ENCODE measurements around the gene CWC27. TPM values are rescaled to one million over a fixed set of nuclear protein-coding genes. Genes with fewer than 3 reads are reported as not detected.

CWC27 gene
- total RNA-seq, 1 donor from 2014 or later: 29.3 TPM

DNA sequence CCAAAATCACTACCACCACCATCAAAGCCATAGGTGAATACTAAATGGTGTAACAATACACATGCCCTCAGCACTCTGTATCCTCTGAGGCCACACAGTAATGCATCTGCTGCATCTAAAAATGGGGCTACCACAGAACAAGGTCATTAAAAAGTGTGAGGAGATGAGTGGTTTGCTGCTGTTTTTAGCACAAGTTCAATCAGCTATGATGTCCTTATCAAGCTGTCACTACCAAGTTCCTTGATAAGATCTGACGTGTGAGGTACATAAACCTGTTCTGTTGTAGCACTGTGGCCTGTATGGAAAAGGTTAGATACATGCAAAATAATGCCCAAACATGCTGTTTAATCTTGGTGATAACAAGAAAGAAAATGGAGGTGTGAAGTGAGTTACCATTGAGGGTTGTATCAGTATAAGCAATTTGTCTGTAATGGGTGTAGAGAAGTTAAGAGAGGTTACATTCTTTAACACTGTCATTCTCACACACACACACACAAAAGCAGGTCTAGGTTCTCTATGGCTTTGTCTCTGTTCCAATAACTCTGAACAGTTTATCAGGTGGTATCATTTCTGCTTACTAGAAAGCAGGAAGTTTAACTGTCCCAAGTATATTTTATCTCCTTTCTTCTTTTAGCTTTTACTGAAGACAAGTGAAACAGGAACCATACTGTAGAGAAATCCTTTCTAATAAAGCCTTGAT lies 252.9 kb downstream of the CWC27 start:
- no peak overlapping the region for H3K4me3 Mint-ChIP-seq (ENCODE audit: unreplicated experiment)
- no peaks in the 10 kb centered on the region for H3K27me3 Mint-ChIP-seq (ENCODE audit: unreplicated experiment)
- H3K9me3 Mint-ChIP-seq (ENCODE audit: unreplicated experiment): no peaks in the 10 kb centered on the region
- H3K36me3 Mint-ChIP-seq (ENCODE audit: low read depth, unreplicated experiment): no peaks in the 10 kb centered on the region
- no peak overlapping the region for H3K27ac Mint-ChIP-seq (ENCODE audit: unreplicated experiment)
- no peak for DNase-seq (ENCODE audit: low spot score)
- peaks cover 21% of the 10 kb centered on the region for H3K4me1 Mint-ChIP-seq (ENCODE audit: unreplicated experiment)
- TF ChIP-seq CTCF (IDR thresholded peaks at IDR 0.05; ENCODE audit: unreplicated experiment): no peak

DNA sequence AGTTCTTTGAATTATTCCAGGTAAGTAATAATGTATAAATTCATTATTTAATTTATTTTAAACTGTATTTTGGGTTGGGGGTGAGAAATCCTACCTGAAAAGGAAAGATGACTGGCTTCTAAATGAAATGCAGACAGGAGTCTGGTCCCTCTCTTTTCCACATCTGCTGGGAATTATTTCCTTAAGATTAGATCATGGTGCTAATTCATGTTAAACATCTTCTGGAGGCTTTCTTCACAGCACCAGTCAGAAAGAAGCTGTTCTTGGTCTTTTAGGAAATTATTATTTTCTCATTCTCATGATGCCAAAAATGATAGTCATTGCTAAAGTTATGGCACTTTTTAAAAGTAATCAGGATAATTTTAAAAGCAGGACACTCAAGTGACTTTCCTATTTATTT lies 254.2 kb downstream of the CWC27 start:
- Mint-ChIP-seq H3K27me3 (ENCODE audit: unreplicated experiment) (no peaks in the 10 kb centered on the region), H3K4me1 (ENCODE audit: unreplicated experiment) (peaks cover 21% of the 10 kb centered on the region), H3K36me3 (ENCODE audit: low read depth, unreplicated experiment) (no peaks in the 10 kb centered on the region), H3K9me3 (ENCODE audit: unreplicated experiment) (no peaks in the 10 kb centered on the region), H3K27ac (ENCODE audit: unreplicated experiment) (no peak overlapping the region), H3K4me3 (ENCODE audit: unreplicated experiment) (no peak overlapping the region)
- no peak for TF ChIP-seq CTCF (IDR thresholded peaks at IDR 0.05; ENCODE audit: unreplicated experiment)
- DNase-seq (ENCODE audit: low spot score): no peak

GRCh38 chr5:65024681-65025080 lies 256.0 kb downstream of the CWC27 start:
- Mint-ChIP-seq H3K9me3 (ENCODE audit: unreplicated experiment) (no peaks in the 10 kb centered on the region), H3K36me3 (ENCODE audit: low read depth, unreplicated experiment) (no peaks in the 10 kb centered on the region), H3K27ac (ENCODE audit: unreplicated experiment) (no peak overlapping the region), H3K4me1 (ENCODE audit: unreplicated experiment) (peaks cover 32% of the 10 kb centered on the region), H3K4me3 (ENCODE audit: unreplicated experiment) (no peak overlapping the region), H3K27me3 (ENCODE audit: unreplicated experiment) (no peaks in the 10 kb centered on the region)
- no peak for TF ChIP-seq CTCF (IDR thresholded peaks at IDR 0.05; ENCODE audit: unreplicated experiment)
- DNase-seq (ENCODE audit: low spot score): no peak

DNA sequence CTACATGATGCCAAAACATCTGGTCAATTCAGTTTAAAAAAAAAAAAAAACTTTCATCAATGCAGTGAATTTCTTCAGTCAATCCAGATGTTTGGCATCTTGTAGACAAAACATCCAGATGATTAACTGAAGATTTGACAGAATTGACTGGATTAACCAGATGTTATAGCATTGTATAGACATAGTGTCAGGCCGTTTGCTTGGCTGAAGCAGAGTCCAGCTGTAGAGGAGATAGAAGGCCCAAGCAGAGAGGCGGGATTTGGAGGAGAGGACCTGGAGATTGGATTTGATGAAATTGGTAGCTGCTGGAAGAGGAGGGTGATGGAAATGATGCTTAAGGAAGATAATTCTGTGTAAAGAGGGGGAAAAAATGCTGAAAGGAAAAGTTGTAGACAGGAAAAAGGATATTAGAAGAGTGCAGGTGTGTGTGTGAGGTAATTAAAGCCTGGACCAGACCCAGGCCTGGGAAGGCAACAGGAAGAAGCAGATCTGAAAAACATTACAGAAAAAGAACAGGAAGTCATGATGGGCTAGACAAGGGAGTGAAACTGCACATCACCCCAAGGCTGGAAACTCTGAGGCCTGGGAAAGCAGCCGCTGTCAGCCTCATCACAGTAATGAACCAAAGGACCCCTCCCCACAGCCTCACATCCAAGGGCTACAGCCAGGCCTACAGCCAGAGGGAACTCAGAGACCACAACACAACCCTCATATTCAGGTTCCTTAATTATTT lies 258.3 kb downstream of the CWC27 start:
- H3K27ac Mint-ChIP-seq (ENCODE audit: unreplicated experiment): peak overlapping the region; percentile 3
- no peaks in the 10 kb centered on the region for H3K36me3 Mint-ChIP-seq (ENCODE audit: low read depth, unreplicated experiment)
- TF ChIP-seq CTCF (IDR thresholded peaks at IDR 0.05; ENCODE audit: unreplicated experiment): no peak
- H3K27me3 Mint-ChIP-seq (ENCODE audit: unreplicated experiment): peaks cover 2% of the 10 kb centered on the region
- no peak overlapping the region for H3K4me3 Mint-ChIP-seq (ENCODE audit: unreplicated experiment)
- no peaks in the 10 kb centered on the region for H3K9me3 Mint-ChIP-seq (ENCODE audit: unreplicated experiment)
- peaks cover 28% of the 10 kb centered on the region for H3K4me1 Mint-ChIP-seq (ENCODE audit: unreplicated experiment)
- no peak for DNase-seq (ENCODE audit: low spot score)

GRCh38 chr5:65029178-65029577 lies 260.4 kb downstream of the CWC27 start:
- Mint-ChIP-seq H3K4me1 (ENCODE audit: unreplicated experiment) (peaks cover 31% of the 10 kb centered on the region), H3K9me3 (ENCODE audit: unreplicated experiment) (no peaks in the 10 kb centered on the region), H3K4me3 (ENCODE audit: unreplicated experiment) (no peak overlapping the region), H3K36me3 (ENCODE audit: low read depth, unreplicated experiment) (peaks cover 3% of the 10 kb centered on the region), H3K27me3 (ENCODE audit: unreplicated experiment) (peaks cover 2% of the 10 kb centered on the region), H3K27ac (ENCODE audit: unreplicated experiment) (no peak overlapping the region)
- DNase-seq (ENCODE audit: low spot score): no peak
- no peak for TF ChIP-seq CTCF (IDR thresholded peaks at IDR 0.05; ENCODE audit: unreplicated experiment)
